Muscle of back (tissue), 11 donors: ENCODE results near the gene PSMA3. TPM values are rescaled to one million over a fixed set of nuclear protein-coding genes. Genes with fewer than 3 reads are reported as not detected.

Source experiments
- DNase-seq, 3 donors: peaks; one replicate each; pipeline versions ENCODE4 v3.0.0 to v3.0.0-alpha.2; 2013
- polyA plus RNA-seq, 10 donors: library from polyadenylated mRNA; unstranded; fragments of 120-200 nt; gene quantifications; one replicate each; pipeline ENCODE4 v1.2.1, GENCODE V29; 2013; ENCODE audit not compliant: insufficient read length in 10 of 10

Gene PSMA3
- polyA plus RNA-seq, 10 donors = 78.7 to 121 (median 95.1) TPM

- peak; percentile 99 to 100 (median 100) for DNase-seq
Observed at GRCh38 chr14:58297762-58298476, 53.3 kb downstream of the PSMA3 start.

- DNase-seq = peak in 2 of 3 donors; percentile 20 to 88
Observed at GRCh38 chr14:58298477-58299400, 54.1 kb downstream of the PSMA3 start, which contains the start of gene ARID4A. Gene ARID4A, plus strand, starts transcription at chr14:58298555. Its CDS starts 1,300 bp downstream, at chr14:58299855.

GRCh38 chr14:58299401-58300330 lies 55.0 kb downstream of the PSMA3 start:
- peak; percentile 31 to 86 (median 57) for DNase-seq

GRCh38 chr14:58301416-58301815 lies 56.8 kb downstream of the PSMA3 start:
- DNase-seq = no peak

GRCh38 chr14:58305730-58306129 lies 61.1 kb downstream of the PSMA3 start:
- no peak for DNase-seq

- DNase-seq = no peak
Observed at GRCh38 chr14:58307597-58308316, 63.1 kb downstream of the PSMA3 start.

- DNase-seq = no peak
Observed at GRCh38 chr14:58309086-58309485, 64.4 kb downstream of the PSMA3 start.

GRCh38 chr14:58313699-58314098 lies 69.1 kb downstream of the PSMA3 start:
- no peak for DNase-seq

- DNase-seq = no peak
Observed at GRCh38 chr14:58315606-58316005, 71.0 kb downstream of the PSMA3 start.

Other genes with a start within 250 kb of the PSMA3 start
- 10 to 100 TPM in 6 of 10 donors, 1 to 10 TPM in 4; 7.1 to 14.9 (median 12.1) TPM for gene ARMH4, start 92.6 kb upstream of the PSMA3 start, polyA plus RNA-seq
- gene ACTR10, start 44.7 kb upstream of the PSMA3 start, polyA plus RNA-seq = 10 to 100 TPM; 50.5 to 83.5 (median 72.2) TPM
- 10 to 100 TPM; 11.4 to 18.3 (median 14.8) TPM for gene ARID4A, start 53.7 kb downstream of the PSMA3 start, polyA plus RNA-seq
- 1 to 10 TPM in 1 of 10 donors, under 1 TPM in 6, not detected in 3; 0.46 to 1.3 (median 0.64) TPM for gene TOMM20L, start 151.1 kb downstream of the PSMA3 start, polyA plus RNA-seq
- gene TIMM9, start 182.7 kb downstream of the PSMA3 start, polyA plus RNA-seq = 100 to 1,000 TPM in 3 of 10 donors, 10 to 100 TPM in 7; 79.5 to 122 (median 92.3) TPM
- 10 to 100 TPM; 13.3 to 19.2 (median 15.9) TPM for gene KIAA0586, start 182.9 kb downstream of the PSMA3 start, polyA plus RNA-seq